ENCODE results near the gene EXOC2. TPM values are rescaled to one million over a fixed set of nuclear protein-coding genes. Genes with fewer than 3 reads are reported as not detected.

EXOC2 gene
- total RNA-seq, 4 donors from 2014 or later, result 20.9 to 28.5 (median 24.6) TPM

GRCh38 chr6:446418-447366 lies 246.2 kb downstream of the EXOC2 start:
- intact Hi-C loops (cut with DNase I), result no loop called here
- no peak for DNase-seq (ENCODE audit: extremely low spot score)
- H3K36me3 ChIP-seq, result no peaks in the 10 kb centered on the region
- H3K4me3 ChIP-seq, result no peak overlapping the region
- H3K9me3 ChIP-seq, result no peaks in the 10 kb centered on the region
- TF ChIP-seq POLR2A (IDR thresholded peaks at IDR 0.05; ENCODE audit: low read depth) (no peak), EP300 (IDR thresholded peaks at IDR 0.05) (no peak)
- TF ChIP-seq, protein P1, sequence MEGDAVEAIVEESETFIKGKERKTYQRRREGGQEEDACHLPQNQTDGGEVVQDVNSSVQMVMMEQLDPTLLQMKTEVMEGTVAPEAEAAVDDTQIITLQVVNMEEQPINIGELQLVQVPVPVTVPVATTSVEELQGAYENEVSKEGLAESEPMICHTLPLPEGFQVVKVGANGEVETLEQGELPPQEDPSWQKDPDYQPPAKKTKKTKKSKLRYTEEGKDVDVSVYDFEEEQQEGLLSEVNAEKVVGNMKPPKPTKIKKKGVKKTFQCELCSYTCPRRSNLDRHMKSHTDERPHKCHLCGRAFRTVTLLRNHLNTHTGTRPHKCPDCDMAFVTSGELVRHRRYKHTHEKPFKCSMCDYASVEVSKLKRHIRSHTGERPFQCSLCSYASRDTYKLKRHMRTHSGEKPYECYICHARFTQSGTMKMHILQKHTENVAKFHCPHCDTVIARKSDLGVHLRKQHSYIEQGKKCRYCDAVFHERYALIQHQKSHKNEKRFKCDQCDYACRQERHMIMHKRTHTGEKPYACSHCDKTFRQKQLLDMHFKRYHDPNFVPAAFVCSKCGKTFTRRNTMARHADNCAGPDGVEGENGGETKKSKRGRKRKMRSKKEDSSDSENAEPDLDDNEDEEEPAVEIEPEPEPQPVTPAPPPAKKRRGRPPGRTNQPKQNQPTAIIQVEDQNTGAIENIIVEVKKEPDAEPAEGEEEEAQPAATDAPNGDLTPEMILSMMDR (IDR thresholded peaks at IDR 0.05), result no peak
- peaks cover 0 to 46% (median 0%) of the 10 kb centered on the region in 4 donors for H3K27me3 ChIP-seq
- no peaks in the 10 kb centered on the region for H3K4me1 ChIP-seq
- no peak overlapping the region for H3K27ac ChIP-seq (replicated peaks in 1 of 4)
- WGBS, result 84% methylated on average over 23 of the region's 28 CpGs

DNA sequence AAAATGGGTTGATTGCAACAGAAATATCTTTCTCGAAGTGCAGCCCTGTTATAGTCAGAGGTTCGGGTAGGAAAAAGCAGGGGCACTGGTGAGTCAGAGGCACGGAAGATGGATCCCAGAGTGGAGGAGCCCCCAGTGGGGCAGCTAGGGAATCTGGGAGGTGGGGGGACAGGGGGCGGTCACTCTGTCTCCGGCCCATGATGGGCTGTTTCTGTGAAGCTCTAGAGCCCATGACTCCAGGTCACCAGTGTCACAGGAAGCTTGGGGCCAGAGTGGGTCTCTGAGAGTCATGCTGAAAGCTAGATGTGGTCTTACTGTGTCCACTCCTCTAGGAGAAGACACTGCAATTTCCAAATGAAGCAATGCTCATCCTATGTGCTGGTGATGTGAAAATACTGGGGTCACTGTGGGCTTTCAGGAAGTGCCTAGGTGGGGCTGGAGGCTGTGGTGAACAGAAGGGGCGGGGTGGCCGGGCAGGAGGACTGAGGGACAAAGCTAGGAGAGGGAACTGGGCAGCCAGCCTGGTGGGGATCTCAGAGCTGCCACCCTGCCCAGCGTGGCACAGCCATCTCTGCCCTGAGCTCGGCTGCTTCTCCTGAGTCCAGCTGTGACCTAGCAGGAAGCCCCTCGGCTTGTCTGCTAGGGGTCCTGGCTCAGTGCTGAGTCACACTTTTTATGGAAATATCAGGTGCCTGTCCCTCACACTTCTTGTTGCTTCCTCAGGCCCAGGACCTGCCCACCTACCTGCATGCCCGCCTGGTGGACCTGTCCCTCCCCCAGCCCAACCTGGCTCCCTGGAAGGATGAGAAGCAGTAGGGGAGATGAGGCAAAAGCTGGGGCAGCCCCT lies 247.1 kb downstream of the EXOC2 start:
- Histone ChIP-seq H3K36me3 (no peaks in the 10 kb centered on the region), H3K27me3 (peaks cover 0 to 45% (median 0%) of the 10 kb centered on the region in 4 donors), H3K9me3 (no peaks in the 10 kb centered on the region), H3K27ac (replicated peaks in 1 of 4) (no peak overlapping the region), H3K4me3 (no peak overlapping the region), H3K4me1 (no peaks in the 10 kb centered on the region)
- WGBS, result 76% methylated on average over 10 of the region's 11 CpGs
- intact Hi-C loops (cut with DNase I), result no loop called here
- TF ChIP-seq EP300 (IDR thresholded peaks at IDR 0.05) (no peak), POLR2A (IDR thresholded peaks at IDR 0.05; ENCODE audit: low read depth) (no peak), POLR2AphosphoS5 (IDR thresholded peaks at IDR 0.05) (no peak)
- TF ChIP-seq, protein P1 (IDR thresholded peaks at IDR 0.05), result no peak
- no peak for DNase-seq (ENCODE audit: extremely low spot score)

DNA sequence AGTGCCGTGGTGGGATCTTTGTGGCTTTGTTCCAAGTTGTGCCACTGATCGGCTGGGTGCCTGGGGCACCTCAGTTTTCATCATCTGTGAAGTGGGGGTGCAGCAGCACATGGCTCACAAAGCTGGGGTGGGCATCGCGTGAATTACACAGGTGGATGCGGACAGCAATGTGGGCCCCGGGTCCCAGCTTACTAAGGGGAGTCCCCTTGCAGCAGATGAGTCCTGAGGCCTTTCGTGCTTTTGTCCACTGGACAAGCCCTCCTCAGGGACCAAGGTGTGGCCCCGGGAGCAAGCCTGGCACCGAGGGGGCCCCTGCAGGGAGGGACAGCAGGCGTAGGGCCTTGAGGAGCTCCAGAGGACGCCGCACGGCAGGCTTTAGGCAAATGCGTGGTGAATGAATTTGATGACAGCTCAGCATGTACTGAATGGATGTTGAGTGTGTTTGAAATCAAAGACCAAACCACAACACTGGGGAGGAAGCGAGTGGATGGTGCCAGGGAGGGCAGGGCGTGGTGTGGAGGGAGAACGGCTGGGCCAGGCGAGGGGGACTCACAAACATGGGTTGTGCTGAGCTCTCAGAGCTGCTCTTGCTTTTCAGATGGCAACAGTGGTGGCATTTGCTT lies 248.2 kb downstream of the EXOC2 start:
- 83% methylated on average over 18 of the region's 18 CpGs for WGBS
- Histone ChIP-seq H3K27ac (replicated peaks in 1 of 4) (no peak overlapping the region), H3K4me3 (no peak overlapping the region), H3K4me1 (no peaks in the 10 kb centered on the region), H3K36me3 (no peaks in the 10 kb centered on the region), H3K27me3 (peaks cover 0 to 38% (median 0%) of the 10 kb centered on the region in 4 donors), H3K9me3 (no peaks in the 10 kb centered on the region)
- TF ChIP-seq EP300 (IDR thresholded peaks at IDR 0.05) (no peak), POLR2A (IDR thresholded peaks at IDR 0.05; ENCODE audit: low read depth) (no peak), POLR2AphosphoS5 (IDR thresholded peaks at IDR 0.05) (no peak)
- TF ChIP-seq, protein P1 (IDR thresholded peaks at IDR 0.05), result no peak
- no peak for DNase-seq (ENCODE audit: extremely low spot score)
- intact Hi-C loops (cut with DNase I), result no loop called here

DNA sequence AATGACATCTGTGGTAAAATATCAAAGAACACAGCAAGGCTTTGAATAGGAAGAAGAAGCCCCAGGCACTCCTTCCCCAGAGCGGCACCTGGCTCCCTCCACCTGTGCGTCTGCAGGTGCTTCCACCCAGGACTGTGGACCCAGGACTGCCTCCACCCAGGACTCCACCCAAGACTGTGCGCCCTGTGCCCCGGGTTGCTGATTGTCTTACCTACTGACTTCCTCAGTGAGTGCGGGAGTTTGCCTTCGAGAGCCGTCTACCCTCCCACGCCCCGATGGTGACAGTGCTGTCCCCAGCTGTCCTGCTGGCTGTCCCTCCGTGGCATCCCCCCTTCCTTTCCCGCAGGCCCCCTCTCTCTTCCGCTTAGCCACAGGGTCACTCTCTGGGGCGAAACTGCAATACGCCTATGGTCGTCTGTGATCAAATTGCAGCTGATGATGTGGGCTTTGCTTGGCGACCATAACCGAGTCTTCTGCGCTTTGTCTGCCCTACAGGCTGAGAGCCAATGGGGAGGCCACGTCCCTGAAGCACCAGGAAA lies 249.2 kb downstream of the EXOC2 start:
- TF ChIP-seq POLR2AphosphoS5 (IDR thresholded peaks at IDR 0.05), result no peak
- TF ChIP-seq EP300 (IDR thresholded peaks at IDR 0.05), result no peak
- no peak for TF ChIP-seq POLR2A (IDR thresholded peaks at IDR 0.05; ENCODE audit: low read depth)
- TF ChIP-seq, protein P1 (IDR thresholded peaks at IDR 0.05), result no peak
- Histone ChIP-seq H3K9me3 (no peaks in the 10 kb centered on the region), H3K4me1 (no peaks in the 10 kb centered on the region), H3K4me3 (no peak overlapping the region), H3K27ac (replicated peaks in 1 of 4) (no peak overlapping the region), H3K27me3 (peaks cover 0 to 37% (median 0%) of the 10 kb centered on the region in 4 donors), H3K36me3 (no peaks in the 10 kb centered on the region)
- no peak for DNase-seq (ENCODE audit: extremely low spot score)
- 85% methylated on average over 15 of the region's 19 CpGs for WGBS
- intact Hi-C loops (cut with DNase I), result no loop called here

Measured in esophagus muscularis mucosa (tissue), 4 donors.